ENCODE measurements around the gene IFNG-AS1. TPM values are rescaled to one million over a fixed set of nuclear protein-coding genes. Genes with fewer than 3 reads are reported as not detected.

IFNG-AS1 gene
- total and polyA plus RNA-seq, 11 donors, result 0.32 to 0.70 (median 0.60) TPM; not detected in 4

- intact Hi-C loops (cut with DNase I), result loop anchor here in 1 of 10 donors (10.0 kb wide), 1 partner anchor 284 kb away; no protein-coding TSS in a partner anchor
- no peaks in the 10 kb centered on the region for H3K36me3 ChIP-seq
- ATAC-seq, result no peak
- no peak for DNase-seq
- H3K27ac ChIP-seq, result no peak overlapping the region
- H3K27me3 ChIP-seq, result no peaks in the 10 kb centered on the region
- TF ChIP-seq POLR2A (IDR thresholded peaks at IDR 0.05) (no peak), CTCF (IDR thresholded peaks at IDR 0.05) (no peak)
- no peaks in the 10 kb centered on the region for H3K4me1 ChIP-seq
- H3K4me3 ChIP-seq, result no peak overlapping the region
- 90 to 92% (median 91%) methylated on average over 3 of the region's 3 CpGs for WGBS, 4 donors
- H3K9me3 ChIP-seq, result no peaks in the 10 kb centered on the region
These were observed 41.9 kb downstream of the IFNG-AS1 start for GRCh38 chr12:68031174-68031573.

GRCh38 chr12:68031881-68032739 lies 42.9 kb downstream of the IFNG-AS1 start:
- TF ChIP-seq POLR2A (IDR thresholded peaks at IDR 0.05), result no peak
- no peak for TF ChIP-seq CTCF (IDR thresholded peaks at IDR 0.05)
- WGBS, 4 donors, result 75 to 86% (median 80%) methylated on average over 9 of the region's 9 CpGs
- DNase-seq, result no peak

GRCh38 chr12:68034567-68034966 lies 45.3 kb downstream of the IFNG-AS1 start:
- no peak overlapping the region for H3K4me3 ChIP-seq
- H3K4me1 ChIP-seq, result no peaks in the 10 kb centered on the region
- TF ChIP-seq POLR2A (IDR thresholded peaks at IDR 0.05) (no peak), CTCF (IDR thresholded peaks at IDR 0.05) (no peak)
- intact Hi-C loops (cut with DNase I), result loop anchor here in 1 of 10 donors (10.0 kb wide), 1 partner anchor 280 kb away; no protein-coding TSS in a partner anchor
- no peaks in the 10 kb centered on the region for H3K36me3 ChIP-seq
- DNase-seq (no peak), ATAC-seq (no peak)
- no peaks in the 10 kb centered on the region for H3K9me3 ChIP-seq
- H3K27me3 ChIP-seq, result no peaks in the 10 kb centered on the region
- H3K27ac ChIP-seq, result no peak overlapping the region
- WGBS, 4 donors, result 80 to 92% (median 86%) methylated on average over 5 of the region's 5 CpGs

More at GRCh38 chr12:68031881-68032739, 42.9 kb downstream of the IFNG-AS1 start:
- no peaks in the 10 kb centered on the region for H3K27me3 ChIP-seq
- no peak overlapping the region for H3K4me3 ChIP-seq
- no peaks in the 10 kb centered on the region for H3K4me1 ChIP-seq
- no peaks in the 10 kb centered on the region for H3K9me3 ChIP-seq
- intact Hi-C loops (cut with DNase I), result loop anchor here in 1 of 10 donors (10.0 kb wide), 1 partner anchor 283 kb away; no protein-coding TSS in a partner anchor
- no peak overlapping the region for H3K27ac ChIP-seq
- no peak for ATAC-seq
- H3K36me3 ChIP-seq, result no peaks in the 10 kb centered on the region

- no peak for DNase-seq
These were observed 47.4 kb downstream of the IFNG-AS1 start for GRCh38 chr12:68036642-68037041.

More at GRCh38 chr12:68036642-68037041, 47.4 kb downstream of the IFNG-AS1 start:
- H3K27ac ChIP-seq, result no peak overlapping the region
- TF ChIP-seq POLR2A (IDR thresholded peaks at IDR 0.05) (no peak), CTCF (IDR thresholded peaks at IDR 0.05) (no peak)
- 81 to 96% (median 93%) methylated on average over 7 of the region's 7 CpGs for WGBS, 4 donors
- H3K27me3 ChIP-seq, result no peaks in the 10 kb centered on the region
- no peaks in the 10 kb centered on the region for H3K9me3 ChIP-seq
- intact Hi-C loops (cut with DNase I), result loop anchor here in 1 of 10 donors (10.0 kb wide), 1 partner anchor 278 kb away; no protein-coding TSS in a partner anchor
- H3K4me3 ChIP-seq, result no peak overlapping the region
- no peaks in the 10 kb centered on the region for H3K36me3 ChIP-seq
- ATAC-seq, result no peak
- no peaks in the 10 kb centered on the region for H3K4me1 ChIP-seq

Measured in heart left ventricle (tissue), 16 donors.